Measurements from ENCODE around the gene NEDD8. TPM values are rescaled to one million over a fixed set of nuclear protein-coding genes. Genes with fewer than 3 reads are reported as not detected.
A peak's percentile ranks its signal among the peaks of the same experiment; 100 is the strongest.

NEDD8 gene
- total and polyA plus RNA-seq, 9 donors, result 69.7 to 301 (median 134) TPM

DNA sequence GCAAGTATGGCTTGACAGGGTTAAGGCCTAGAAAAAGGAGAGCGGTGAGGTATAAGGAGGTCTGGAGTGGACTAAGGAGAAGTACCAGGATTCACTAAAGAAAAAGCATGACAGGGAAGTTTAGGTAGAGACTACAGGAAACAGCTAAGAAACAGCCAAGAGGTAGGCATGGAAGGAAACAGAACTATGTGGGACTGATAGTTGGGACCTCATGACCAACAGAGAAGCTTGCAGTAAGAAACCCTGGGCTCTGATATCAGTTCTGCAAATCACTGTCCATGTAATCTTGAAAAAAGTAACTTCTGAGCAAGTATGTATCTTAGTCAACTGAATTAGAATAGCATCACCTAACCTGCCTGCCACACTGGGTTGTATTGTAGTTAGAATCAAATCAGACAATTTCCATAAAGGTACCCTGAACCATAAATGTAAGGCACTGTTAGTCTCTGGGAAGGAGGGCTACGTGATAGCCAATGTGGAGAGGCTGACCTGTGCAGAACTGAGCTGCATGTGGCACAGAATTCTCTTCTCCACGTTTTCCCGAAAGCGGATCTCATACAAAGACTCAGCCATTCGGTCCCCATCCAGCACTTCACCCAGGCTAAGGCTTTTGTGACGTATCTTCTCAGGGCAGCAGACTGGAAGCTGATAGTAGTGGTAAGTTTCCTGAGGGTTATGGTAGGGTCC, 37.8 kb downstream of the NEDD8 start:
- Histone ChIP-seq H3K4me3 (peak overlapping the region; percentile 97), H3K36me3 (no peaks in the 10 kb centered on the region), H3K27me3 (no peaks in the 10 kb centered on the region), H3K9me3 (no peaks in the 10 kb centered on the region), H3K27ac (peak overlapping the region in 1 of 2 donors; percentile 99), H3K4me1 (ENCODE audit: insufficient read depth) (peaks cover 4% of the 10 kb centered on the region)
- intact Hi-C loops (cut with DNase I), result no loop called here
- no peak for DNase-seq
- WGBS, 3 donors, result 70 to 73% (median 73%) methylated on average over 7 of the region's 7 CpGs
- no peak for TF ChIP-seq POLR2A (IDR thresholded peaks at IDR 0.05)
- TF ChIP-seq, protein P1, sequence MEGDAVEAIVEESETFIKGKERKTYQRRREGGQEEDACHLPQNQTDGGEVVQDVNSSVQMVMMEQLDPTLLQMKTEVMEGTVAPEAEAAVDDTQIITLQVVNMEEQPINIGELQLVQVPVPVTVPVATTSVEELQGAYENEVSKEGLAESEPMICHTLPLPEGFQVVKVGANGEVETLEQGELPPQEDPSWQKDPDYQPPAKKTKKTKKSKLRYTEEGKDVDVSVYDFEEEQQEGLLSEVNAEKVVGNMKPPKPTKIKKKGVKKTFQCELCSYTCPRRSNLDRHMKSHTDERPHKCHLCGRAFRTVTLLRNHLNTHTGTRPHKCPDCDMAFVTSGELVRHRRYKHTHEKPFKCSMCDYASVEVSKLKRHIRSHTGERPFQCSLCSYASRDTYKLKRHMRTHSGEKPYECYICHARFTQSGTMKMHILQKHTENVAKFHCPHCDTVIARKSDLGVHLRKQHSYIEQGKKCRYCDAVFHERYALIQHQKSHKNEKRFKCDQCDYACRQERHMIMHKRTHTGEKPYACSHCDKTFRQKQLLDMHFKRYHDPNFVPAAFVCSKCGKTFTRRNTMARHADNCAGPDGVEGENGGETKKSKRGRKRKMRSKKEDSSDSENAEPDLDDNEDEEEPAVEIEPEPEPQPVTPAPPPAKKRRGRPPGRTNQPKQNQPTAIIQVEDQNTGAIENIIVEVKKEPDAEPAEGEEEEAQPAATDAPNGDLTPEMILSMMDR (IDR thresholded peaks at IDR 0.05), result no peak
- no peak for TF ChIP-seq EP300 (IDR thresholded peaks at IDR 0.05)

DNA sequence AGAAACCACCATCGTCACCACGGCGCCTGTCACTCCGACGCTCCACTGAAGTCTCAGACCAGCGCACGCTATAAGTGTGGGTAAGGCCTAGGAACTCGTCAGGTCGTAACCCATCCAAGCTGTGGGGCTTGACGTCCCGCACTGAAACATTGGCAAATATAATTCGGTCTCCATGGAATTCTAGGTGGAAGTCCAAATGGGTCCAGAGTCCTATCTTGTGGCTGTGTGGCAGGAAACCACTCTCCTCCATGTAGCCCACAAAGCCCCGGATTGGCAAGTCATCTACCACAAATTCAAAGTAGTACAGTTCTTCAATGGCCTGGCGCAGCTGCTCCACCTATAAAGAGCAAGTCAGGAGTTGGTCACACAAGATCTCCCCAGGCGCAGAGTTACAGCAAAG, 39.2 kb downstream of the NEDD8 start:
- TF ChIP-seq, protein P1 (IDR thresholded peaks at IDR 0.05), result no peak
- TF ChIP-seq EP300 (IDR thresholded peaks at IDR 0.05), result no peak
- no peak for TF ChIP-seq POLR2A (IDR thresholded peaks at IDR 0.05)
- intact Hi-C loops (cut with DNase I), result no loop called here
- Histone ChIP-seq H3K9me3 (no peaks in the 10 kb centered on the region), H3K27ac (no peak overlapping the region), H3K4me1 (ENCODE audit: insufficient read depth) (peaks cover 4% of the 10 kb centered on the region), H3K4me3 (no peak overlapping the region), H3K36me3 (no peaks in the 10 kb centered on the region), H3K27me3 (no peaks in the 10 kb centered on the region)
- WGBS, 3 donors, result 93 to 96% (median 95%) methylated on average over 15 of the region's 15 CpGs
- DNase-seq, result no peak

DNA sequence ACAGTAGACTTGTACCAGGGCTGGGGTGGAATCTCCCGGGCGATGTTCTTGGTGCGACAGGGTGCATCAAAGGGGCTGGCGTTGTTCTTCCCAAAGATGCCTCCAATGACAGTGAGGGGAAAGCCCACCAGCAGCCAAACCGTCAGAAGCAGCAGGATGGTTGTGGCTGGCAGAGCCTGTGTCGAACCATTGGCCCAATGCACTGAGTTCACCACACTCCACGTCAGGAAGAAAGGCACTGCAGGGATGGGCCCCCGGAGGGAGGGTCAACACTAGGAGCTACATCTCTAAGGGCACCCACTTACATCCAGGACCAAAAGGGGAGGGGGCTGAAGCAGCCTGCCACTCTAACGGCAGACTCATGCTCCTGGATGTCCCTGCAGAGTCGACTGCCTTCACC, 41.8 kb downstream of the NEDD8 start:
- Histone ChIP-seq H3K4me1 (ENCODE audit: insufficient read depth) (peaks cover 5% of the 10 kb centered on the region), H3K9me3 (no peaks in the 10 kb centered on the region), H3K27me3 (no peaks in the 10 kb centered on the region), H3K4me3 (no peak overlapping the region), H3K27ac (no peak overlapping the region), H3K36me3 (no peaks in the 10 kb centered on the region)
- TF ChIP-seq, protein P1 (IDR thresholded peaks at IDR 0.05), result no peak
- TF ChIP-seq EP300 (IDR thresholded peaks at IDR 0.05) (no peak), POLR2A (IDR thresholded peaks at IDR 0.05) (no peak)
- no peak for DNase-seq
- 82 to 89% (median 87%) methylated on average over 10 of the region's 10 CpGs for WGBS, 3 donors
- intact Hi-C loops (cut with DNase I), result no loop called here

DNA sequence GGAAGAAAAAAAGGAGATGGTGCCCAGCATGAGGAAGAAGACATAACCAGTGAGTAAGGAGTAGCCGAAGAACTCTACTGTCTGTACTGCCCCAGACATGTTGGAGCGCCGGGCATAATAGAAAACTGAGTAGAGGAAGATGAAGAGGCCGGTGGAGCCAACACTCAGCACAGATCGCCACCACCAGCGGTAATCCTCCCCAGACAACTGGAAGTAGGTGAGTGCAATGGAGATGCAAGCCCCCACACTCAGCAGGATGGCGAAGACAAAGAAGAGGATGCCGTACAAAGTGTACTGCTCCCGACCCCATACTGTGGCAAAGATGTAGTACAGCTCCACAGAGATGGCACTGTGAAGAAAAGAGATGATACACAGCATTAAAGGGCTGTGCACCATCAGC, 42.7 kb downstream of the NEDD8 start:
- no peaks in the 10 kb centered on the region for H3K27me3 ChIP-seq
- H3K27ac ChIP-seq, result no peak overlapping the region
- H3K9me3 ChIP-seq, result no peaks in the 10 kb centered on the region
- H3K4me3 ChIP-seq, result no peak overlapping the region
- peaks cover 2% of the 10 kb centered on the region for H3K4me1 ChIP-seq (ENCODE audit: insufficient read depth)
- WGBS, 3 donors, result 88 to 95% (median 90%) methylated on average over 9 of the region's 9 CpGs
- no peak for DNase-seq
- H3K36me3 ChIP-seq, result no peaks in the 10 kb centered on the region
- no peak for TF ChIP-seq EP300 (IDR thresholded peaks at IDR 0.05)
- TF ChIP-seq, protein P1 (IDR thresholded peaks at IDR 0.05), result no peak
- TF ChIP-seq POLR2A (IDR thresholded peaks at IDR 0.05), result no peak
- intact Hi-C loops (cut with DNase I), result no loop called here
